Naive thymus-derived CD4-positive, alpha-beta T cell (primary cell): Measurements from ENCODE around the gene EPHA8. TPM values are rescaled to one million over a fixed set of nuclear protein-coding genes. Genes with fewer than 3 reads are reported as not detected.
A peak's percentile ranks its signal among the peaks of the same experiment; 100 is the strongest.

Source experiments
- ATAC-seq: fragments of 150-1000 bp; cut with Tn5 transposase; 2 replicates; pipeline ENCODE4 v1.10.0; 2021; ENCODE audit warnings: mild to moderate bottlenecking, moderate library complexity
- CTCF ChIA-PET: fragments of 350-600 bp; sonication (Branson Sonifier 250); formaldehyde crosslinking; loops from one replicate; lab custom pipeline; 2021; ENCODE audit warnings: antibody characterized with exemption; lab: Charles Lee
- POLR2A ChIA-PET: fragments of 350-600 bp; sonication (Branson Sonifier 250); formaldehyde crosslinking; loops from one replicate; lab custom pipeline; 2021; ENCODE audit warnings: antibody characterized with exemption, inconsistent platforms; lab: Charles Lee
- DNase-seq, 9 donors: peaks; one replicate each; pipeline versions ENCODE4 v3.0.0 to v3.0.0-alpha.2; 2020 to 2022; ENCODE audit warnings: mixed read lengths in 1 of 9
- H3K27ac ChIP-seq: one replicate; pipeline ENCODE4 v1.7.0; 2013; ENCODE audit warnings: mild to moderate bottlenecking, low read depth, low read length, moderate library complexity
- H3K27me3 ChIP-seq, 2 donors: one replicate each; pipeline ENCODE4 v1.7.0; 2013; ENCODE audit warnings: low read length in 2 of 2, mild to moderate bottlenecking in 2 of 2, moderate library complexity in 2 of 2; ENCODE audit not compliant: control insufficient read depth in 2 of 2, insufficient read depth in 2 of 2
- H3K36me3 ChIP-seq, 3 experiments: 1 replicate in 2 of 3; 2 replicates in 1 of 3; pipeline ENCODE4 v1.7.0; 2013; ENCODE audit warnings: low read length in 3 of 3, mild to moderate bottlenecking in 3 of 3, moderate library complexity in 1 of 3; ENCODE audit not compliant: insufficient read depth in 3 of 3, control insufficient read depth in 2 of 3
- H3K4me1 ChIP-seq, 2 donors: one replicate each; pipeline ENCODE4 v1.7.0; 2013; ENCODE audit warnings: low read length in 2 of 2, mild to moderate bottlenecking in 2 of 2, moderate library complexity in 1 of 2; ENCODE audit not compliant: control insufficient read depth in 2 of 2, insufficient read depth in 2 of 2
- H3K4me3 ChIP-seq: 2 replicates; pipeline ENCODE4 v1.7.0; 2013; ENCODE audit warnings: mild to moderate bottlenecking, low read length
- H3K9me3 ChIP-seq, 3 experiments: 1 replicate in 2 of 3; 2 replicates in 1 of 3; pipeline ENCODE4 v1.7.0; 2013; ENCODE audit warnings: low read length in 3 of 3; ENCODE audit not compliant: control insufficient read depth in 2 of 3
- H3K27ac Mint-ChIP-seq, 9 donors: one replicate each; pipeline ENCODE4 v1.8.0; 2020 to 2022; ENCODE audit warnings: mixed read lengths in 9 of 9, mild to moderate bottlenecking in 8 of 9, moderate library complexity in 5 of 9, inconsistent platforms in 2 of 9
- H3K27me3 Mint-ChIP-seq, 5 donors: one replicate each; pipeline ENCODE4 v1.8.0; 2021 to 2022; ENCODE audit warnings: mixed read lengths in 5 of 5, mild to moderate bottlenecking in 1 of 5
- H3K36me3 Mint-ChIP-seq, 5 donors: one replicate each; pipeline ENCODE4 v1.8.0; 2020 to 2022; ENCODE audit warnings: mixed read lengths in 5 of 5, mild to moderate bottlenecking in 3 of 5, inconsistent platforms in 1 of 5
- H3K4me1 Mint-ChIP-seq, 7 donors: one replicate each; pipeline ENCODE4 v1.8.0; 2020 to 2022; ENCODE audit warnings: mixed read lengths in 7 of 7, mild to moderate bottlenecking in 3 of 7, inconsistent platforms in 1 of 7
- H3K4me3 Mint-ChIP-seq, 10 donors: one replicate each; pipeline ENCODE4 v1.8.0; 2020 to 2022; ENCODE audit warnings: mild to moderate bottlenecking in 10 of 10, mixed read lengths in 10 of 10, moderate library complexity in 6 of 10, inconsistent platforms in 2 of 10
- H3K9me3 Mint-ChIP-seq, 11 donors: one replicate each; pipeline ENCODE4 v1.8.0; 2020 to 2022; ENCODE audit warnings: mixed read lengths in 11 of 11, mild to moderate bottlenecking in 4 of 11, inconsistent platforms in 1 of 11, moderate library complexity in 1 of 11
- intact Hi-C, 2 donors: fragments of 100-400 bp; cut with micrococcal nuclease; formaldehyde crosslinking; loops; one replicate each; pipeline ENCODE4 v1.15.1; 2023
- polyA plus RNA-seq, 2 donors: library from polyadenylated mRNA; unstranded; fragments of 300-500 nt; fragmentation: Illumina TruSeq; gene quantifications; one replicate each; pipeline ENCODE4 v1.2.3, GENCODE V29; 2021
- total RNA-seq, 6 experiments: library from RNA in 5 of 6; stranded (reverse) in 5 of 6; gene quantifications; 1 replicate in 5 of 6; 2 replicates in 1 of 6; pipeline ENCODE4 v1.2.3 and lab custom pipeline; 2021 to 2026

The EPHA8 gene
- total and polyA plus RNA-seq, 7 experiments from 2014 or later = not detected

DNA sequence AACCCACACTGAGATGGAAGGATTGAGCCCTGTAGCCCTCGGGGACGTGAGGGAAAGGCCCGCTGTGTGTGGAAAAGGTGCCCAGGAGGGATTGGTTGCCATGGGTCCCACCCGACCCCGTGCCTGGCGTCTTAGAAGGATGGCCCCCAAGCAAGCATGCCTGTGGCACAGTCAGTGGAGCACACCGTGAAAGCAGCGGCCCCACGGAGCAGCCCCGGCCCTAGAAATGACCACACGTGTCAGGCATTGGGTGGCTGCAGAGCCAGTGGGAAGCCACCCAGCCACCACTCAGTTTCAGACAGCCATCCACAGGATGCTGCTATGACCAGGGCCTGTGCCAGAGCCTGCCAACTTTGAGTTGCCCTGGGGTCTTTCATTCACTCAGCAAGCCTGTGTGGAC, 13.3 kb upstream of the EPHA8 start:
- ATAC-seq (no peak), DNase-seq (no peak)
- H3K4me3 Mint-ChIP-seq = no peak overlapping the region
- peaks cover 0 to 1% (median 0%) of the 10 kb centered on the region in 11 donors for H3K9me3 Mint-ChIP-seq
- H3K27me3 Mint-ChIP-seq = peaks cover 31 to 70% (median 38%) of the 10 kb centered on the region in 5 donors
- POLR2A ChIA-PET = no interaction called here
- no peak overlapping the region for H3K27ac Mint-ChIP-seq
- CTCF ChIA-PET = no interaction called here
- Histone ChIP-seq H3K9me3 (no peaks in the 10 kb centered on the region), H3K36me3 (no peaks in the 10 kb centered on the region), H3K4me3 (no peak overlapping the region), H3K27ac (no peak overlapping the region), H3K4me1 (no peaks in the 10 kb centered on the region), H3K27me3 (no peaks in the 10 kb centered on the region)
- peaks cover 0 to 2% (median 0%) of the 10 kb centered on the region in 7 donors for H3K4me1 Mint-ChIP-seq
- intact Hi-C loops = no loop called here
- H3K36me3 Mint-ChIP-seq = no peaks in the 10 kb centered on the region

DNA sequence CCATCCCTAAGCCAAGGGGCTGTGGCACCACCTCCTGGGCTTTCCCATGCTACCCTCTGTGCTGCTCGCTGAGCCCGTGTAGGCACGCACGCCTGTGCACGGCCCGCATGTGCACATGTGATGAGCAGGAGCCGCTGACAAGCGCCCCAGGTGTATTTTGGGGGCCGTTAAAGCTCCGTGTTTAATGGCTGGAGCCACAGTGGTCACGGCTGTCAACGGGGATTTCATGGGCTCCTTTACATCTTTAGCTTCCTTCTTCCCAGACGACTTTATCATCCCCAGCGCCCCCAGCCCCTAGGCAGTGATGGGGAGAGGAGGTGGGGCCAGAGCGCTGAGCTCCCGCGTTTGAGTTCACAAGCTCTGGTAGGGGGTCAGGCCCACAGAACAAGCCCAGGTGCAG, 11.7 kb upstream of the EPHA8 start:
- intact Hi-C loops = no loop called here
- Histone ChIP-seq H3K4me1 (no peaks in the 10 kb centered on the region), H3K36me3 (no peaks in the 10 kb centered on the region), H3K4me3 (no peak overlapping the region), H3K27ac (no peak overlapping the region), H3K9me3 (no peaks in the 10 kb centered on the region), H3K27me3 (no peaks in the 10 kb centered on the region)
- H3K4me1 Mint-ChIP-seq = peaks cover 0 to 4% (median 0%) of the 10 kb centered on the region in 7 donors
- H3K27me3 Mint-ChIP-seq = peaks cover 39 to 74% (median 46%) of the 10 kb centered on the region in 5 donors
- CTCF ChIA-PET = no interaction called here
- no peak overlapping the region for H3K4me3 Mint-ChIP-seq
- H3K9me3 Mint-ChIP-seq = peaks cover 0 to 1% (median 0%) of the 10 kb centered on the region in 11 donors
- POLR2A ChIA-PET = no interaction called here
- no peaks in the 10 kb centered on the region for H3K36me3 Mint-ChIP-seq
- ATAC-seq (no peak), DNase-seq (no peak)
- H3K27ac Mint-ChIP-seq = no peak overlapping the region

DNA sequence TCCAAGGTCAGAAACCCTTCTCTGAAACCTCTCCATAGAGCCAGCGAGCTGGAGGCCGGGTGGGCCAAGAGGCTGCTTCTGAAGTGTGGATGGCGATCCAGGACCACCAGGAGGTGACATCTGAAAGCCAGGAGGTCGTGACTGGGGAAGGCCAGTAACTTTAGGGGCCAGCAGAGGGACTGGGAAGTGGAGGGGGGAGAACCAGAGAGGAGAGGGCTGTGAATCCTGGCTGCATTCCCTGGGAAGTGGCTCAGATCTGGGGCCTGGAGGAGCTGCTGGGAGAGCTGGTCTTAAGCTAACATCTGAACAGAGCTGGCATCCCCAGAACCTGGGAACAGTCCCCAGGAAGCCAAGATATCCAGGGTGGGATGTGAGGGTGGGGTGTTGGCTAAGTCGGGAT, 11.3 kb upstream of the EPHA8 start:
- H3K27me3 Mint-ChIP-seq = peaks cover 40 to 74% (median 47%) of the 10 kb centered on the region in 5 donors
- CTCF ChIA-PET = no interaction called here
- H3K27ac Mint-ChIP-seq = no peak overlapping the region
- intact Hi-C loops = no loop called here
- H3K27me3 ChIP-seq = no peaks in the 10 kb centered on the region
- H3K4me3 Mint-ChIP-seq = no peak overlapping the region
- no peak for DNase-seq
- H3K4me1 Mint-ChIP-seq = peaks cover 0 to 5% (median 0%) of the 10 kb centered on the region in 7 donors
- no peak overlapping the region for H3K27ac ChIP-seq
- no peak overlapping the region for H3K4me3 ChIP-seq
- POLR2A ChIA-PET = no interaction called here
- peaks cover 0 to 1% (median 0%) of the 10 kb centered on the region in 11 donors for H3K9me3 Mint-ChIP-seq
- no peaks in the 10 kb centered on the region for H3K36me3 ChIP-seq
- no peaks in the 10 kb centered on the region for H3K9me3 ChIP-seq
- H3K4me1 ChIP-seq = no peaks in the 10 kb centered on the region
- no peak for ATAC-seq
- H3K36me3 Mint-ChIP-seq = no peaks in the 10 kb centered on the region

DNA sequence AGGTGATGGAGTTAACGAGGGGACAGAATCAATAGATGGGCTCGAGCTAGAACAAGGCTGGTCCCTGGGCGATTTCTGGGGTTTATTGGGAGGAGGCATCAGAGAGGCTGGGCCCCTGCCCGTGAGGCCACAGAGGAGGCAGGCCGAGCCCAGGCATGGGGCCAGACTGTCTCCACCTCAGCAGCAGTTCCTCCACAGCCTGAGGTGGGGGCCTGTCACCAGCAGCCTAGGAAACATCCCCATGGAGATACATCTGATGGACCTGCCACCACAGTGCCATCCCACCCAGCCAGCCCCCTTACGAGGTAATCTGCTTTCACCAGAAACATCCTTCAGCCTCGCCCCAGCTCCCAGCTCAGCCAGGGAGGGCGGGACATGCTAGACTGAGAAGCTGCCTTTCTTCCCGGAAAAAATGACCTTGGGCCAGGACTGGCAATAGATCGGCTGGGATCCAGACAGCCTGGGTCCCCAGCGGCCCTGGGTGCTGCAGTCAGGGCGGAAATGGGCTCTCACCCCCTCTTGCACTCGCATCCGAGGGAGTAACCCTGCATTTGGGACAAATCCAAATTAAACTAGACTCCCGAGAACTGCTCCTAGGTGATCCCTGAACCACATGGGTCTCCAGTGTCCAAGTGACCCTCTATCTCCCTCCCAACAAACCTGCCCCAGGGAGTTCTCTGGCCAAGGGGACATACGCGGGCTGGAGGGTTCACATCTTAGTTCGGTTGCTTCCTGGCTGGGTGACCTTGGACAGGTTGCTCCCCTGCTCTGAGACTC, 10.0 kb upstream of the EPHA8 start:
- Histone ChIP-seq H3K27ac (no peak overlapping the region), H3K4me3 (no peak overlapping the region), H3K4me1 (no peaks in the 10 kb centered on the region), H3K27me3 (no peaks in the 10 kb centered on the region), H3K9me3 (no peaks in the 10 kb centered on the region), H3K36me3 (no peaks in the 10 kb centered on the region)
- Mint-ChIP-seq H3K36me3 (no peaks in the 10 kb centered on the region), H3K27ac (no peak overlapping the region), H3K4me1 (peaks cover 0 to 5% (median 0%) of the 10 kb centered on the region in 7 donors), H3K4me3 (no peak overlapping the region), H3K9me3 (peaks cover 0 to 1% (median 0%) of the 10 kb centered on the region in 11 donors), H3K27me3 (peaks cover 33 to 66% (median 50%) of the 10 kb centered on the region in 5 donors)
- ATAC-seq (no peak), DNase-seq (no peak)
- ChIA-PET POLR2A (no interaction called here), CTCF (no interaction called here)
- intact Hi-C loops = no loop called here

DNA sequence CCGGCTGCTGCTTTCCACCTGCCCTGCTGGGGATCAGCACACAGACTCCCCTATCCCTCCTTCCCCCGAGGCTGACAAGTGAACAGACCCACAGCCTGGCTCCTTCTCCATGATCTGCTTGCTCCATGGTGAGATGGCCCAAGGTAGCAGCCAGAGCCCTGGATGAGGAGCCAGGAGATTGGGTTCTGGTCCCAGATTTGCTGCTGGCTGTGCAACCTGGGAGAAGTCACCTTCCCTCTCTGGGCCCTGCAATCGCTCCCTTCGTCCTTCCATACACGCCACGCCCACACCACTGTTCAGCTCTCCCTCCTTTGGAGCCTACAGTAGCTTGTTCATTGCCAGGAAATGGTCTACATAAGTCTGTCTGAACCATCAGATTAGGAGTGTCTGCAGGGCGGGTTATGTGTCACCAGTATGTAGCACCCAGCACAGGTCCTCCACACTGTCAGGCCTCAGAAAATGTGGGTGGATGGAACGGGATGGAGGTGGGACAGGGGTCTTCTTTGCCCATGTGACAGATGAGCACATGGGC, 9.2 kb upstream of the EPHA8 start:
- ATAC-seq (no peak), DNase-seq (no peak)
- intact Hi-C loops = no loop called here
- Mint-ChIP-seq H3K4me1 (peaks cover 0 to 5% (median 0%) of the 10 kb centered on the region in 7 donors), H3K27me3 (peaks cover 30 to 63% (median 46%) of the 10 kb centered on the region in 5 donors), H3K27ac (peak overlapping the region in 1 of 9 donors; percentile 42), H3K9me3 (peaks cover 0 to 1% (median 0%) of the 10 kb centered on the region in 11 donors), H3K36me3 (no peaks in the 10 kb centered on the region), H3K4me3 (no peak overlapping the region)
- Histone ChIP-seq H3K9me3 (no peaks in the 10 kb centered on the region), H3K36me3 (no peaks in the 10 kb centered on the region), H3K4me1 (no peaks in the 10 kb centered on the region), H3K27ac (no peak overlapping the region), H3K27me3 (no peaks in the 10 kb centered on the region), H3K4me3 (no peak overlapping the region)
- CTCF ChIA-PET = no interaction called here
- POLR2A ChIA-PET = no interaction called here

DNA sequence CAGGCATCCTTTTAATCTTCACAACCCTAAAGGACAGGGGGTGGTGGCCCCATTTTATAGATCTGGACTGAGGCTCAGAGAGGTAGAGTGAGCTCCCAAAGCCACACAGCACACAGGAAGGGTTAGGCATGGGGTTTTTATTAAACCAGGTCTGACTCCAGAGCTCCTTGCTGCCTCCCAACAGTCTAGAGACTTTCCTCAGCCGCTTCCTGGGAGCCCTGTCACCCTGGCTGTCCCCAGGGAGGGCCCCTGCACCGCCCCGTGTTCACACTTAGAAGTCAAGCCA, 8.0 kb upstream of the EPHA8 start:
- Histone ChIP-seq H3K4me1 (no peaks in the 10 kb centered on the region), H3K9me3 (no peaks in the 10 kb centered on the region), H3K27ac (no peak overlapping the region), H3K36me3 (no peaks in the 10 kb centered on the region), H3K27me3 (no peaks in the 10 kb centered on the region), H3K4me3 (no peak overlapping the region)
- ATAC-seq (no peak), DNase-seq (no peak)
- ChIA-PET CTCF (no interaction called here), POLR2A (no interaction called here)
- no peak overlapping the region for H3K27ac Mint-ChIP-seq
- H3K4me3 Mint-ChIP-seq = no peak overlapping the region
- no peaks in the 10 kb centered on the region for H3K36me3 Mint-ChIP-seq
- H3K27me3 Mint-ChIP-seq = peaks cover 30 to 63% (median 52%) of the 10 kb centered on the region in 5 donors
- intact Hi-C loops = no loop called here
- peaks cover 0 to 1% (median 0%) of the 10 kb centered on the region in 11 donors for H3K9me3 Mint-ChIP-seq
- peaks cover 0 to 5% (median 0%) of the 10 kb centered on the region in 7 donors for H3K4me1 Mint-ChIP-seq
